ENCODE measurements around the gene BRME1. TPM values are rescaled to one million over a fixed set of nuclear protein-coding genes. Genes with fewer than 3 reads are reported as not detected.
A peak's percentile ranks its signal among the peaks of the same experiment; 100 is the strongest.

Gene BRME1
- total RNA-seq, 6 experiments from 2014 or later, result 0.34 to 3.7 (median 1.2) TPM

- Histone ChIP-seq H3K36me3 (no peaks in the 10 kb centered on the region), H3K27ac (no peak within 1 kb of the TSS), H3K27me3 (no peaks in the 10 kb centered on the region), H3K4me1 (no peaks in the 10 kb centered on the region), H3K9me3 (no peaks in the 10 kb centered on the region), H3K4me3 (no peak within 1 kb of the TSS)
- ATAC-seq (no peak), DNase-seq (no peak)
- WGBS (ENCODE audit: insufficient coverage, low coverage, low lambda C conversion rate, missing lambda C conversion rate), result 48% methylated on average over 11 of the region's 21 CpGs
- intact Hi-C loops (cut with DNase I), result no loop called here
- TF ChIP-seq POLR2A (IDR thresholded peaks at IDR 0.05) (no peak), CTCF (IDR thresholded peaks at IDR 0.05) (no peak)
These were observed 32.6 kb upstream of the BRME1 start, which contains the start of gene PODNL1 for GRCh38 chr19:13938301-13939064. PODNL1 (minus strand) TSS chr19:13938417; CDS start chr19:13938181, 236 bp downstream.

GRCh38 chr19:13937479-13938300, 31.8 kb upstream of the BRME1 start:
- no peaks in the 10 kb centered on the region for H3K27me3 ChIP-seq
- intact Hi-C loops (cut with DNase I), result no loop called here
- DNase-seq (no peak), ATAC-seq (peak in 1 of 4 donors; percentile 20)
- no peaks in the 10 kb centered on the region for H3K9me3 ChIP-seq
- no peak overlapping the region for H3K4me3 ChIP-seq
- no peak overlapping the region for H3K27ac ChIP-seq
- TF ChIP-seq POLR2A (IDR thresholded peaks at IDR 0.05) (no peak), CTCF (IDR thresholded peaks at IDR 0.05) (no peak)
- no peaks in the 10 kb centered on the region for H3K4me1 ChIP-seq
- WGBS (ENCODE audit: insufficient coverage, low coverage, low lambda C conversion rate, missing lambda C conversion rate), result 22% methylated on average over 9 of the region's 29 CpGs
- H3K36me3 ChIP-seq, result no peaks in the 10 kb centered on the region

GRCh38 chr19:13935765-13936510, 30.0 kb upstream of the BRME1 start:
- no peak for DNase-seq
- Histone ChIP-seq H3K27me3 (no peaks in the 10 kb centered on the region), H3K27ac (no peak overlapping the region), H3K4me1 (no peaks in the 10 kb centered on the region), H3K9me3 (no peaks in the 10 kb centered on the region), H3K4me3 (no peak overlapping the region), H3K36me3 (no peaks in the 10 kb centered on the region)
- no peak for TF ChIP-seq POLR2A (IDR thresholded peaks at IDR 0.05)
- no peak for TF ChIP-seq CTCF (IDR thresholded peaks at IDR 0.05)
- ATAC-seq, result no peak
- 67% methylated on average over 1 of the region's 22 CpGs for WGBS (ENCODE audit: insufficient coverage, low coverage, low lambda C conversion rate, missing lambda C conversion rate)
- intact Hi-C loops (cut with DNase I), result no loop called here

- no peaks in the 10 kb centered on the region for H3K4me1 ChIP-seq
- ATAC-seq (no peak), DNase-seq (no peak)
- H3K36me3 ChIP-seq, result no peaks in the 10 kb centered on the region
- no peak overlapping the region for H3K4me3 ChIP-seq
- TF ChIP-seq CTCF (IDR thresholded peaks at IDR 0.05) (no peak), POLR2A (IDR thresholded peaks at IDR 0.05) (no peak)
- 100% methylated on average over 1 of the region's 2 CpGs for WGBS (ENCODE audit: insufficient coverage, low coverage, low lambda C conversion rate, missing lambda C conversion rate)
- no peaks in the 10 kb centered on the region for H3K9me3 ChIP-seq
- intact Hi-C loops (cut with DNase I), result no loop called here
- H3K27ac ChIP-seq, result no peak overlapping the region
- no peaks in the 10 kb centered on the region for H3K27me3 ChIP-seq
These were observed 28.8 kb upstream of the BRME1 start for GRCh38 chr19:13934785-13935109.
